Skeletal muscle tissue (tissue), 4 donors: ENCODE measurements around the gene UBE2D3. TPM values are rescaled to one million over a fixed set of nuclear protein-coding genes. Genes with fewer than 3 reads are reported as not detected.

Experiments
- H3K27ac ChIP-seq: one replicate; pipeline ENCODE4 v1.7.0; 2013; ENCODE audit warnings: mild to moderate bottlenecking, low read depth, low read length, inconsistent platforms
- H3K27me3 ChIP-seq, 3 donors: one replicate each; pipeline ENCODE4 v1.7.0; 2013; ENCODE audit warnings: low read length in 3 of 3; ENCODE audit not compliant: control insufficient read depth in 3 of 3, insufficient read depth in 3 of 3
- H3K36me3 ChIP-seq, 3 donors: one replicate each; pipeline ENCODE4 v1.7.0; 2013; ENCODE audit warnings: low read length in 3 of 3; ENCODE audit not compliant: control insufficient read depth in 3 of 3, insufficient read depth in 3 of 3
- H3K4me1 ChIP-seq, 3 donors: one replicate each; pipeline ENCODE4 v1.7.0; 2013; ENCODE audit warnings: low read length in 3 of 3, mild to moderate bottlenecking in 3 of 3; ENCODE audit not compliant: control insufficient read depth in 3 of 3, insufficient read depth in 3 of 3
- H3K4me3 ChIP-seq, 3 donors: one replicate each; pipeline ENCODE4 v1.7.0; 2013; ENCODE audit warnings: low read length in 3 of 3
- H3K9ac ChIP-seq, 3 donors: one replicate each; pipeline ENCODE4 v1.7.0; 2013; ENCODE audit warnings: low read length in 3 of 3, mild to moderate bottlenecking in 3 of 3, moderate library complexity in 2 of 3, low read depth in 1 of 3
- H3K9me3 ChIP-seq, 3 donors: one replicate each; pipeline ENCODE4 v1.7.0; 2013; ENCODE audit warnings: low read length in 3 of 3; ENCODE audit not compliant: control insufficient read depth in 3 of 3
- total RNA-seq: library from RNA; depleted of rRNA; stranded (reverse); fragments of >200 nt; gene quantifications from one replicate; pipeline ENCODE4 v1.2.3, GENCODE V29; 2014
- donor health status: Osteomylitis.

The UBE2D3 gene
- total RNA-seq, 1 donor from 2014 or later = 246 TPM

GRCh38 chr4:102862016-102862415, 34.7 kb upstream of the UBE2D3 start:
- peaks cover 0 to 8% (median 3%) of the 10 kb centered on the region in 3 donors for H3K9me3 ChIP-seq
- no peaks in the 10 kb centered on the region for H3K27me3 ChIP-seq
- H3K9ac ChIP-seq = no peak overlapping the region
- no peak overlapping the region for H3K4me3 ChIP-seq
- H3K36me3 ChIP-seq = peaks cover 0 to 4% (median 0%) of the 10 kb centered on the region in 3 donors
- H3K4me1 ChIP-seq = no peaks in the 10 kb centered on the region
- no peak overlapping the region for H3K27ac ChIP-seq

DNA sequence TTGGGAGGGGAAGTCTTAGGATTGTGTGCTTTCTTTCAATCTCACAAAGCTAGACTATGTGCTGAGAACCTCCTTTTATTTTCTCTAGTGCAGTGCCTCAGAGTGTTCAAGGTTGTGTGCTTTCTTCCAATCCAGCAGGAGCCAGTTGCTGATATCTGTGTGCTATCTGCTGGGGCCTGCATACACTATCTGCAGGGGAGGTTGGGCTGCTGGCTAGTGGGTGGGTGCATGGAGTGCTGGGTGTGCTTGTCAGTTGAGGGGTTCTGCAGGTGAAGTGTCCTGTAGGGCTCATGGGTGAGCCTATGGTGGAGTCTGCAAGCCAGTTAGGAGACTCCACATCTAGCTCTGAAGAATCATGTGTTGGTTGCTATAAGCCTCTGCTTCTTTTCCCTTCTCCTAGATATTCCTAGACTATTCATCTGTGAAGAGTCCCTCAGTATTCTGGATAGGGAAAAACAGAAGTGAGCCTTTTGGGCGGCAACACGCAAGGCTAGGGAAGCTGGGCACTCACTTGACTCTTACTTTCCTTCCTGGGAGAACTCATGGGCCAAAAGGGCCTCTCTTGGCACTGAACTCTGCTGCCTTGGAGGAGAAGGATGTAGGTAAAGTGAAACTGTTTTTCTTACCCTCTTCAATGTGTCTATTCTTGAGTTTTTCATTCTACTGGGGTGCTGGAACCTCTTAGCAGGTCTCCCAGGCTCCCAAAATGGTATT, 33.4 kb upstream of the UBE2D3 start:
- Histone ChIP-seq H3K4me3 (no peak overlapping the region), H3K4me1 (no peaks in the 10 kb centered on the region), H3K27ac (no peak overlapping the region), H3K27me3 (no peaks in the 10 kb centered on the region), H3K9ac (no peak overlapping the region), H3K9me3 (peaks cover 0 to 8% (median 3%) of the 10 kb centered on the region in 3 donors), H3K36me3 (peaks cover 0 to 4% (median 0%) of the 10 kb centered on the region in 3 donors)

- Histone ChIP-seq H3K27ac (no peak overlapping the region), H3K27me3 (no peaks in the 10 kb centered on the region), H3K9ac (no peak overlapping the region), H3K4me3 (no peak overlapping the region), H3K4me1 (no peaks in the 10 kb centered on the region), H3K9me3 (peaks cover 0 to 8% (median 3%) of the 10 kb centered on the region in 3 donors), H3K36me3 (peaks cover 0 to 4% (median 0%) of the 10 kb centered on the region in 3 donors)
Measured at GRCh38 chr4:102858828-102859464, 31.6 kb upstream of the UBE2D3 start.

GRCh38 chr4:102850370-102850769, 23.0 kb upstream of the UBE2D3 start:
- Histone ChIP-seq H3K27me3 (no peaks in the 10 kb centered on the region), H3K4me3 (no peak overlapping the region), H3K4me1 (no peaks in the 10 kb centered on the region), H3K9ac (no peak overlapping the region), H3K27ac (no peak overlapping the region), H3K9me3 (no peaks in the 10 kb centered on the region), H3K36me3 (no peaks in the 10 kb centered on the region)

DNA sequence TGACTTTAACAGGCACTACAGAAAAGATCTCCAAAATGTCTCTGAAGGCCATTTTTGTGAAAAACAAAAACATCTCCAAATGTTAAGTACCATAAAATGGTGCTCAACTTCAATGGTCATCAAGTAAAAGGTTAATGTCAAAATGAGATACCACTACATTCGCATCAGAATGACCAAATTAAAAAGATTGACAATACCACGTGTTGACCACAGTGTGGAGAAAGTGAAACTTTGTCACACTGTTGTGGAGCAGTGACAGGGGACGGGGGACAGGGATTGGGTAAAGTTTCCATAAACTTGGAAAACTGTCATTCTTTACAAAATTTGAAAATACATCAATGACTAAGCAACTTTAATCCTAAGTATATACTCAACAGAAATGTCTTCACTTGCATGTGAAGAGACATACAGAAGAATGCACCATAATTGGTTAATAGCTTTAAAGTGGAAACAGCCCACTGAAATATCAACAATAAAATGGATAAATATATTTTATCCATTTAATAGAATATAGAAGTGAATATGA, 22.3 kb upstream of the UBE2D3 start:
- Histone ChIP-seq H3K9ac (no peak overlapping the region), H3K4me1 (no peaks in the 10 kb centered on the region), H3K27ac (no peak overlapping the region), H3K36me3 (no peaks in the 10 kb centered on the region), H3K9me3 (no peaks in the 10 kb centered on the region), H3K4me3 (no peak overlapping the region), H3K27me3 (no peaks in the 10 kb centered on the region)

DNA sequence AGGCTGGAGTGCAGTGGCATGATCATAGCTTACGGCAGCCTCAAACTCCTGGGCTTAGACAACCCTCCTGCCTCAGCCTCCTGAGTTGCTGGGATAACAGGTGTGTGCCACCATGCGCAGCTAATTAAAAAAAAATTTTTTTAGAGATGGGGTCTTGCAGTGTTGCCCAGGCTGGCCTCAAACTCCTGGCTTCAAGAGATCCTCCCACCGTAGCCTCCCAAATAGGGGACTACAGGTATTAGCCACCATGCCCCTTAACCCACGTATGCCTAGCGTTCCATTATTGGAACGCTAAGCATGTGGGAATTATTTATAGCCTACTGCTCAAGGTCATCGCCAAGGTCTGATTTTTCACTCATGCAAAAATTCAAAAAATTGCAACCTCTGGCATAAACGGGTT, 20.3 kb upstream of the UBE2D3 start:
- Histone ChIP-seq H3K4me3 (no peak overlapping the region), H3K9ac (no peak overlapping the region), H3K36me3 (peaks cover 0 to 4% (median 0%) of the 10 kb centered on the region in 3 donors), H3K4me1 (no peaks in the 10 kb centered on the region), H3K27me3 (no peaks in the 10 kb centered on the region), H3K9me3 (no peaks in the 10 kb centered on the region), H3K27ac (no peak overlapping the region)

GRCh38 chr4:102843938-102844337, 16.6 kb upstream of the UBE2D3 start:
- no peaks in the 10 kb centered on the region for H3K27me3 ChIP-seq
- H3K9ac ChIP-seq = no peak overlapping the region
- H3K4me3 ChIP-seq = no peak overlapping the region
- peaks cover 0 to 4% (median 0%) of the 10 kb centered on the region in 3 donors for H3K36me3 ChIP-seq
- H3K4me1 ChIP-seq = no peaks in the 10 kb centered on the region
- H3K9me3 ChIP-seq = no peaks in the 10 kb centered on the region
- no peak overlapping the region for H3K27ac ChIP-seq

- H3K27me3 ChIP-seq = no peaks in the 10 kb centered on the region
- H3K27ac ChIP-seq = no peak overlapping the region
- H3K9ac ChIP-seq = no peak overlapping the region
- peaks cover 0 to 4% (median 0%) of the 10 kb centered on the region in 3 donors for H3K36me3 ChIP-seq
- no peaks in the 10 kb centered on the region for H3K9me3 ChIP-seq
- H3K4me3 ChIP-seq = no peak overlapping the region
- no peaks in the 10 kb centered on the region for H3K4me1 ChIP-seq
Measured at GRCh38 chr4:102843273-102843672, 15.9 kb upstream of the UBE2D3 start.

DNA sequence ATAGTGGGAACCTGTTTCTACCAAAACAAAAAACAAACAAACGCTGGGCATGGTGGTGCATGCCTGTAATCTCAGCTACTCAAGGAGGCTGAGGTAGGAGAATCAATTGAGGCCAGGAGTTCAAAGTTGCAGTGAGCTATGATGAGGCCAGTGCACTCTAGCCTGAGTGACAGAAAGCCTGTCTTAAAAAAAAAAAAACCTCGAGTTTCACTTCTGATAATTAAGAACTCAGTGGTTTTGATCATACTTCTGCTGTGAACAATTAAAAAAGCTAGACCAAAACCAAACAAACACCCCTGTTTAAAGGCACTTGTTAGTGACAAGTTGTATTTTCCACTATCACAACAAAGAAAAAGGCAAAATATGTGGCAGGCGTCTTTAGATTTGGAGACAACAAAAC, 15.0 kb upstream of the UBE2D3 start:
- no peak overlapping the region for H3K27ac ChIP-seq
- no peaks in the 10 kb centered on the region for H3K9me3 ChIP-seq
- H3K27me3 ChIP-seq = no peaks in the 10 kb centered on the region
- H3K4me3 ChIP-seq = no peak overlapping the region
- peaks cover 0 to 4% (median 0%) of the 10 kb centered on the region in 3 donors for H3K36me3 ChIP-seq
- H3K9ac ChIP-seq = no peak overlapping the region
- H3K4me1 ChIP-seq = no peaks in the 10 kb centered on the region

DNA sequence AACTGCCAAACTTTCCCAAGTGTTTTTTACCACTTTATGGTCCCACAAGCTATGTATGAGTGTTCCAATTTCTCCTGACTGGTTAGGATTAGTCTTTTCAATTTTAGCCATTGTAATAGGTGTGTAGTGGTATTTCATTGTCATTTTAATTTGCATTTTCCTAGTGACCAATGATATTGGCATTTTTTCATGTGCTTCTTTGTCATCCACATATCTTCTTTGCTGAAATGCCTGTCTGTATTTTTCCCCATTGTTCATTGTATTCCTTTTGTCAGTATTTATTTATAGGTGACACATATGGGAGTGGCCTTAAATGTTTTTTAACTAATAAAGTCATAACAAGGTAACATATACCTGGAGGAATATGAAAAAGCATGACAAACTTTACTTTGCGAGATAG, 9.2 kb upstream of the UBE2D3 start:
- Histone ChIP-seq H3K27ac (no peak overlapping the region), H3K4me3 (no peak overlapping the region), H3K36me3 (no peaks in the 10 kb centered on the region), H3K9me3 (no peaks in the 10 kb centered on the region), H3K4me1 (no peaks in the 10 kb centered on the region), H3K9ac (no peak overlapping the region), H3K27me3 (no peaks in the 10 kb centered on the region)
